HEK293 (cell line): ENCODE data around the gene CEP85.
A peak's percentile ranks its signal among the peaks of the same experiment; 100 is the strongest.

Experiments used
- CTCF ChIA-PET: fragments of 350-600 bp; formaldehyde crosslinking; extraction: SDS; loops from one replicate; lab custom pipeline; 2021; ENCODE audit warnings: antibody characterized with exemption; lab: Yijun Ruan, JAX
- POLR2A ChIA-PET: fragments of 300-600 bp; formaldehyde crosslinking; extraction: SDS; loops from one replicate; lab custom pipeline; 2020; ENCODE audit warnings: antibody characterized with exemption, inconsistent platforms; lab: Yijun Ruan, JAX
- H3K27ac ChIP-seq: fragments of 200-500 bp; sonication (Bioruptor generic); 2 replicates; pipeline ENCODE4 v1.5.1; 2014; ENCODE audit warnings: low read depth, low read length, control low read depth, inconsistent platforms; ENCODE audit errors: extremely low read depth
- H3K36me3 ChIP-seq, 2 experiments: fragments of 200-500 bp in 1 of 2; sonication (Bioruptor generic) in 1 of 2; 1 replicate in 1 of 2; 2 replicates in 1 of 2; pipeline ENCODE4 v1.5.1; 2014 to 2017; ENCODE audit warnings: inconsistent platforms in 2 of 2, low read length in 2 of 2; ENCODE audit not compliant: control insufficient read depth in 2 of 2, insufficient read depth in 1 of 2
- H3K4me1 ChIP-seq: fragments of 200-500 bp; sonication (Bioruptor generic); 2 replicates; pipeline ENCODE4 v1.5.1; 2014; ENCODE audit warnings: mild to moderate bottlenecking, low read length, inconsistent platforms; ENCODE audit not compliant: control insufficient read depth, insufficient read depth
- H3K4me3 ChIP-seq: 2 replicates; pipeline ENCODE4 v1.5.1; 2011; ENCODE audit warnings: low read depth, mild to moderate bottlenecking, control low read depth, low read length, moderate library complexity
- H3K9me3 ChIP-seq: fragments of 200-500 bp; sonication (Bioruptor generic); 2 replicates; pipeline ENCODE4 v1.5.1; 2014; ENCODE audit warnings: low read depth, low read length, inconsistent platforms; ENCODE audit not compliant: control insufficient read depth, insufficient read depth
- EGR2 ChIP-seq: fragments of 450-650 bp; formaldehyde crosslinking; IDR thresholded peaks from 2 replicates; pipeline ENCODE4 v1.5.1; 2016; ENCODE audit warnings: low read depth, missing biosample characterization, missing genetic modification characterization
- ELK4 ChIP-seq: IDR thresholded peaks from 2 replicates; pipeline ENCODE4 v1.6.1; 2011; ENCODE audit warnings: mild to moderate bottlenecking, low read depth, low read length, borderline replicate concordance
- FEZF1 ChIP-seq: fragments of 450-650 bp; formaldehyde crosslinking; IDR thresholded peaks from 2 replicates; pipeline ENCODE4 v1.5.1; 2016; ENCODE audit warnings: missing biosample characterization, missing genetic modification characterization
- GLIS1 ChIP-seq: fragments of 450-650 bp; formaldehyde crosslinking; IDR thresholded peaks from 2 replicates; pipeline ENCODE4 v1.5.1; 2016; ENCODE audit warnings: missing biosample characterization, missing genetic modification characterization
- REST ChIP-seq: fragments of 450-650 bp; formaldehyde crosslinking; IDR thresholded peaks from 2 replicates; pipeline ENCODE4 v1.5.1; 2016; ENCODE audit warnings: missing biosample characterization, missing genetic modification characterization
- SP3 ChIP-seq: fragments of 450-650 bp; formaldehyde crosslinking; IDR thresholded peaks from 2 replicates; pipeline ENCODE4 v1.5.1; 2016; ENCODE audit warnings: missing biosample characterization, missing genetic modification characterization
- TSHZ1 ChIP-seq: fragments of 450-650 bp; formaldehyde crosslinking; IDR thresholded peaks from 2 replicates; pipeline ENCODE4 v1.5.1; 2016; ENCODE audit warnings: missing biosample characterization, missing genetic modification characterization, borderline replicate concordance
- YY2 ChIP-seq: fragments of 450-650 bp; formaldehyde crosslinking; IDR thresholded peaks from 2 replicates; pipeline ENCODE4 v1.5.1; 2016; ENCODE audit warnings: missing biosample characterization, missing genetic modification characterization
- ZBTB20 ChIP-seq: fragments of 450-650 bp; formaldehyde crosslinking; IDR thresholded peaks from 2 replicates; pipeline ENCODE4 v1.5.1; 2016; ENCODE audit warnings: missing biosample characterization, missing genetic modification characterization
- ZBTB49 ChIP-seq: fragments of 450-650 bp; formaldehyde crosslinking; IDR thresholded peaks from 2 replicates; pipeline ENCODE4 v1.5.1; 2016; ENCODE audit warnings: missing biosample characterization, missing genetic modification characterization, low read depth
- ZIC2 ChIP-seq: fragments of 450-650 bp; formaldehyde crosslinking; IDR thresholded peaks from 2 replicates; pipeline ENCODE4 v1.5.1; 2016; ENCODE audit warnings: missing biosample characterization, missing genetic modification characterization
- ZNF138 ChIP-seq: fragments of 450-650 bp; formaldehyde crosslinking; IDR thresholded peaks from 2 replicates; pipeline ENCODE4 v1.5.1; 2016; ENCODE audit warnings: missing biosample characterization, missing genetic modification characterization, borderline replicate concordance
- ZNF175 ChIP-seq: fragments of 450-650 bp; formaldehyde crosslinking; IDR thresholded peaks from 2 replicates; pipeline ENCODE4 v1.5.1; 2016; ENCODE audit warnings: missing biosample characterization, missing genetic modification characterization
- ZNF24 ChIP-seq: fragments of 450-650 bp; formaldehyde crosslinking; IDR thresholded peaks from 2 replicates; pipeline ENCODE4 v1.5.1; 2016; ENCODE audit warnings: missing biosample characterization, missing genetic modification characterization
- ZNF292 ChIP-seq: fragments of 450-650 bp; formaldehyde crosslinking; IDR thresholded peaks from 2 replicates; pipeline ENCODE4 v1.5.1; 2016; ENCODE audit warnings: low read depth, missing biosample characterization, missing genetic modification characterization, borderline replicate concordance
- ZNF302 ChIP-seq: fragments of 450-650 bp; formaldehyde crosslinking; IDR thresholded peaks from 2 replicates; pipeline ENCODE4 v1.5.1; 2016; ENCODE audit warnings: missing biosample characterization, missing genetic modification characterization, low read depth
- ZNF350 ChIP-seq: fragments of 450-650 bp; formaldehyde crosslinking; IDR thresholded peaks from 2 replicates; pipeline ENCODE4 v1.5.0; 2017; ENCODE audit warnings: missing biosample characterization, mild to moderate bottlenecking, missing genetic modification characterization
- ZNF404 ChIP-seq: fragments of 450-650 bp; formaldehyde crosslinking; IDR thresholded peaks from 2 replicates; pipeline ENCODE4 v1.5.1; 2017; ENCODE audit warnings: missing biosample characterization, missing genetic modification characterization
- ZNF555 ChIP-seq: fragments of 450-650 bp; formaldehyde crosslinking; conservative IDR thresholded peaks from 2 replicates; pipeline ENCODE4 v1.5.1; 2017; ENCODE audit warnings: missing biosample characterization, mild to moderate bottlenecking, missing genetic modification characterization, inconsistent platforms
- ZNF571 ChIP-seq: fragments of 450-650 bp; formaldehyde crosslinking; IDR thresholded peaks from 2 replicates; pipeline ENCODE4 v1.5.0; 2017; ENCODE audit warnings: missing biosample characterization, missing genetic modification characterization
- ZNF660 ChIP-seq: fragments of 450-650 bp; IDR thresholded peaks from 2 replicates; pipeline ENCODE4 v1.5.1; 2018; ENCODE audit warnings: missing biosample characterization, mild to moderate bottlenecking, missing genetic modification characterization
- ZNF664 ChIP-seq: fragments of 450-650 bp; formaldehyde crosslinking; IDR thresholded peaks from 2 replicates; pipeline ENCODE4 v1.5.1; 2016; ENCODE audit warnings: missing biosample characterization, missing genetic modification characterization
- ZNF701 ChIP-seq: fragments of 450-650 bp; formaldehyde crosslinking; IDR thresholded peaks from 2 replicates; pipeline ENCODE4 v1.5.1; 2016; ENCODE audit warnings: missing biosample characterization, missing genetic modification characterization
- ZNF792 ChIP-seq: fragments of 450-650 bp; formaldehyde crosslinking; IDR thresholded peaks from 2 replicates; pipeline ENCODE4 v1.5.1; 2016; ENCODE audit warnings: missing biosample characterization, missing genetic modification characterization
- ZSCAN5A ChIP-seq: fragments of 450-650 bp; formaldehyde crosslinking; IDR thresholded peaks from 2 replicates; pipeline ENCODE4 v1.5.1; 2016; ENCODE audit warnings: missing biosample characterization, missing genetic modification characterization

Gene CEP85

GRCh38 chr1:26279456-26280332 lies 45.7 kb downstream of the CEP85 start, which contains the start of gene SH3BGRL3:
Gene SH3BGRL3, plus strand, starts transcription at chr1:26280086. Its CDS starts 70 bp downstream, at chr1:26280156.
- Histone ChIP-seq H3K4me1 (0 out of 2 replicates have a peak, but pooled peaks cover 3% of the 10 kb centered on the region), H3K9me3 (no peaks in the 10 kb centered on the region), H3K4me3 (peak within 1 kb of the TSS; percentile 63), H3K27ac (0 out of 2 replicates have a peak within 1 kb of the TSS, but pooled peaks have one; percentile 7), H3K36me3 (peaks cover 4 to 64% of the 10 kb centered on the region in 2 experiments; a peak in 1 of 3 replicates)
- POLR2A ChIA-PET, result interaction anchor here (1.0 to 1.8 kb wide), 4 partner anchors 38 to 168 kb away, joined by 4 to 6 read pairs (median 5); partner anchors contain the start of genes CD52, DHDDS and PDIK1L
- CTCF ChIA-PET, result interaction anchor here (0.5 to 3.6 kb wide), 16 partner anchors 10 to 175 kb away, joined by 3 to 30 read pairs (median 4); no protein-coding TSS in a partner anchor
- 0 out of 2 replicates have a peak, but pooled peaks have one; percentile 8 for TF ChIP-seq FEZF1 (tag by site-specific recombination)
- no peak for TF ChIP-seq ZNF664 (tag by site-specific recombination)
- peak; percentile 37 for TF ChIP-seq ZIC2 (tag by site-specific recombination)
- peak; percentile 88 for TF ChIP-seq SP3 (tag by site-specific recombination)
- no peak for TF ChIP-seq ZNF701 (tag by site-specific recombination)
- TF ChIP-seq ZNF292, result no peak
- no peak for TF ChIP-seq ZBTB49 (tag by site-specific recombination)
- no peak for TF ChIP-seq YY2
- TF ChIP-seq ZNF792 (tag by site-specific recombination), result no peak
- peak; percentile 88 for TF ChIP-seq GLIS1 (tag by site-specific recombination)
- peak; percentile 30; the same call in 1 of the 2 replicates for TF ChIP-seq ZNF660 (tag by site-specific recombination)
- no peak for TF ChIP-seq ZNF302
- TF ChIP-seq ZNF138 (tag by site-specific recombination), result no peak
- TF ChIP-seq ZNF571 (tag by site-specific recombination), result no peak
- no peak for TF ChIP-seq ZNF404 (tag by site-specific recombination)
- no peak for TF ChIP-seq ZNF555 (tag by site-specific recombination)
- peak; percentile 47 for TF ChIP-seq EGR2
- TF ChIP-seq TSHZ1 (tag by site-specific recombination), result no peak
- TF ChIP-seq ZSCAN5A (tag by site-specific recombination), result 0 out of 2 replicates have a peak, but pooled peaks have one; percentile 46
- TF ChIP-seq ZNF350 (tag by site-specific recombination), result no peak
- TF ChIP-seq ZNF24 (tag by site-specific recombination), result no peak; the same call in 1 of the 2 replicates
- TF ChIP-seq ZNF175, result no peak
- peak; percentile 78 for TF ChIP-seq ZBTB20 (tag by site-specific recombination)
- no peak for TF ChIP-seq REST
- TF ChIP-seq ELK4, result no peak
